Activated T-cell treated with anti-CD3 and anti-CD28 coated beads for 4 hours (primary cell): Measurements from ENCODE around the gene ARHGEF16.

ENCODE experiments used
- DNase-seq: peaks from one replicate; pipeline ENCODE4 v3.0.0-alpha.2; 2020

Gene ARHGEF16

DNA sequence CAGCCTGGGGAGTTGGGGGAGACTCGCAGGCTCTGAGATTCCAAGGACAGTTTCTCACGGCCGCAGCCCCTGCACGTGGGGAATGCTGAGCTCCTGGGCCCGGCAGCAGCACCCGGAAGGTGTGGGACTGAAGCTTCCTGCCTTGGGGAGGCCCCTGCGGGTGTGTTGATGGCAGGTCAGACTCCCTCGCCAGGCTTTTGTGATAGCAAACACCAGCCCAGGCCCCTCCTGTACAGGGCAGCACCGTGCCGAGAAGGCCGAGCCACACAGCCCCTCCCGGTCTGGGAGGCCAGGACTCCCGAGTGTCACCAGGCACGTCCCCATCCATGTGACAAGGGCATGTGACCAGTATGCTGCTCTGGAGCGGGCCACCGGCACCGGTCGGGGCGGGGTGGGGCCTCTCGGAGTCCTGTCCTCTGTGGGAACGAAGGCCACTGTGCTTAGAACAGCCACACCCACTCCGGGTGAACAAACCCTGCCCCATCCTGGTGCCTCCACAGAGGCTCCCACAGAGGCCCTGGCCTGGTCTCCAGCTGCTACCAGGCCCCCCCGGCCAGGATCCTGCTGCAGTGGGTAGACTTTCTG is 31.1 kb upstream of the ARHGEF16 start:
- no peak for DNase-seq

DNA sequence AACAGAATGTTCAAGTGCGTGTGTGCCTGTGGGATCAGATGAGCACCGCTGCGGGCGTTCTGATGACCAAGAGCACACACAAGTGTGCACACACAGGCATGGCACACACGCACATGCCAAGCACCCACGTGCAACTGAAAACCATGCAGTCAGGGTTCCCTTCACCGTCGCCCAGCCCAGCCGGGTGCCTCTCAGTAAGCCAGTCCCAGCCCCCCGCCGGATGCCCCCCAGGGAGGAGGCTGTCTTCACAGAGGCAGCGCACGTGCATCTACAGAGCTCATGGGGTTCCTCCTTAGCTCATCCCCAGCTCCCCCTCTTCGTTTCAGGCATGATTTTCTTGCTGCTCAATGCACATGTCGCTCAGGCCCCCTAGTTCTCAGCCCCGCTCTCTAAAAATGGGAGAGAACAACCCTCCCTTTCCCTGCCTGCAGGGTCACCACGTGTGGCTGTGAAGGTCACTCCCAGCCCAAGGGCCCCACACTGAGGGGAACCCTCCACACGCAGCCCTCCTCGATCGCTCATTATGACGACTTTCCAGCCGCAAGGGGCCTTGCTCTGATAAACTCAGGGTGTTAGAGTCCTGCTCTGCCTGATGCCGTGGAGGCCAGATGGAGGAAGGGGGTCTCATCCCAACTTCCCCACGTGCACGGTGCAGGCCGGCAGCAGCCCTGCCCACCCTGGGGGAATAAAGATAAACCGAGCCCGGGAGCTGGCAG is 30.4 kb upstream of the ARHGEF16 start:
- DNase-seq, result no peak

GRCh38 chr1:3425486-3426215 is 28.8 kb upstream of the ARHGEF16 start:
- DNase-seq, result no peak

DNA sequence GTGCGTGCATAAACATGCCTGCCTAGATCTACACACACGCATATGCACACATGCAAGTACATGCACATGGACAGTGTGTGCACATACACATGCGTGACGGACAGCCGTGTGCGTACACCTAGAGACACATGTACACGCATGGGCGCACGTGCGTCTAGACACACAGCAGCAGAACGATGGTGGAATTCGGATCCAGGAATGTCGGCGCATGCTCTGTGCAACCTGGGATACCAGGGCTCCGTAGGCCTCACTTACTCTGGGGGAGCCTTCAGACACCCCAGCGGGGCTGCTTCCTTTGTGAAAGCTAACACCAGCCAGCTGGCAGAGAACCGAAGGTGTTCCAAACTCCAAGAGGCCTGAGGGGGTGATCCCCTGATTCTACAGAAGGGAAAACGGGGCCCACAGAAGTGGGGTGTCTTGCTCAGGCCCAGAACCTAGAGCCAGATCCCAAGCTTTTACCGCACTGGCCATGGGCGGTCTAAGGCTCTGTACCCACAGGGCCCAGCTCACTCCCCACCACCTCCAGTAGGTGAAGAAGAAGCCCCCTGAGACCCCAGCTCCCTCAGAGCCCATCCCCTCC is 27.4 kb upstream of the ARHGEF16 start:
- no peak for DNase-seq

- no peak for DNase-seq
These were observed 26.5 kb upstream of the ARHGEF16 start for GRCh38 chr1:3427711-3428704.

DNA sequence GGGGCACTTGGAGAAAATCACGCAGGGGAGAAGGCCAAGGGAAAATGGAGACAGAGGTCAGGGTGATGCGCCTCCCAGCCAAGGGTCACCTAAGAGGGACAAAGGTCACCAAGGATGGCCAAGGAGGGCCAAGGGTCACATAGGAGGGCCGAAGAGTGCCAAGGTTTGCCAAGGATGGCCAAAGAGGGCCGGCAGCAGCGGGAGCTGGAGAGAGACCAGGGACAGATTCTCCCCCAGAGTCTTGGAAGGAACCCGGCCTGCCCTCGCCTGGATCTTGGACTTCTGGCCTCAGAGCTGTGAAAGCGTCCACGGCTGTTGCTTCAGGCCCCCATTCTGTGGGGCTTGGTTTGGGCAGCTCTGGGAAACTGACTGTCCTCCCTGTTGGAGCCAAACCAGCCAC is 25.6 kb upstream of the ARHGEF16 start:
- no peak for DNase-seq

DNA sequence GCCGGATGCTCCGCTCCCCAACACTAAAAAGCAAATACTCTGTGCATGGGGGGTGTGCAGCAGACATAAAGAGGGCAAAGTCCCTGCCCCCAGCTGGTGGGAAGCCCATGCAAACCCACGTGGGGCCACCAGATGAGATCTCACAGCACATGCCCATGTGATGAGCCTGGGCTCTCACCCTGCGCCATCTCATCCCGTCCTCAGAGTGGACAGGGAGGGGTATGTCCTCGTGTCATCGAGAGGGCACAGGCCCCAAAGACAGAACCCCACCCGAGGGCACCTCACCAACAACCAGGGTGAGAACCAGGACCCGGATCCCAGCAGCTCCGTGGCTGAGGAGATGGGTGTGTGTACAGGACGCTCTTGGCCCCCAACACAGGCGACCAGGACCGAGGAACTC is 25.1 kb upstream of the ARHGEF16 start:
- no peak for DNase-seq

DNA sequence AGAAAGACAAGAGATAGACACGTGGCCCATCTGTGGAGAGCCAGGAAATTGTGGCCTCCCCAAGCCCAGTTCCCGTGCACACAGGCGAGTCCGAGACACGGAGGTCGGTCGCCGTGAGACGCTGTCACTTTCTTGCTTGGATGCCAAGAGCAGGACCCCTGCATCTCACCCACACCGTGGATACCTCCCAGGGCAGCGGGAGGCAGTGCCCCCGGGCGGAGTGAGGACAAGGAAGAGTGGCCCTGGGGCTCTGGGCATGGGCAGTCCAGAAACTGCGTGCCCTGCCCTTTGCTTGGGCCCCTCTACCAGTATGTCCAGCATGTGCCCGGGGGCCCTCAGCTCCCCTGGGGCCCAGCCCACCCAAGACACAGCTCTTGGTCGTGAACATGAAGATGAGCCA is 24.7 kb upstream of the ARHGEF16 start:
- no peak for DNase-seq

DNA sequence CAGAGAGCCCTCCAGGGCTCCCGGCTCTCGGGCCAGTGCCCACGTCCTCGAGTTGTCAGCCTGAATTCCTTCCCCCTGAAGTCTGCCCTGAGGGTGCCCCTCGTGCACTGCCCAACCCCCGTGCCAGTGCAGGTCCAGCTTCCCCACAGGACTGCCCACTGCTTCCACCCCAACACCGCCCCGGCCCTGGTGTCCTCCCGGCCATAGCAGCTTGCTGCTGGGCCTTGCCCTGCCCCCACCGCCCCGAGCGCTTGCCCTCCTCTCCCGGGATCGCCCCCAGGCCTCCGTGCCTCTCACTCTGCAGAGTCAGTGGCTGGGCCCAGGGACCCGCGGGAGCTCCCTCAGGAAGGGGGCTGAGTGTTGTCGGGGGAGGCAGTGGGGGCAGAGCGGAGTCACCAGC is 24.1 kb upstream of the ARHGEF16 start:
- DNase-seq, result no peak

- DNase-seq, result no peak
These were observed 23.6 kb upstream of the ARHGEF16 start for GRCh38 chr1:3430820-3431219.

- DNase-seq, result no peak
These were observed 23.2 kb upstream of the ARHGEF16 start for GRCh38 chr1:3431266-3431665.

- DNase-seq, result no peak
These were observed 22.8 kb upstream of the ARHGEF16 start for GRCh38 chr1:3431686-3432085.

DNA sequence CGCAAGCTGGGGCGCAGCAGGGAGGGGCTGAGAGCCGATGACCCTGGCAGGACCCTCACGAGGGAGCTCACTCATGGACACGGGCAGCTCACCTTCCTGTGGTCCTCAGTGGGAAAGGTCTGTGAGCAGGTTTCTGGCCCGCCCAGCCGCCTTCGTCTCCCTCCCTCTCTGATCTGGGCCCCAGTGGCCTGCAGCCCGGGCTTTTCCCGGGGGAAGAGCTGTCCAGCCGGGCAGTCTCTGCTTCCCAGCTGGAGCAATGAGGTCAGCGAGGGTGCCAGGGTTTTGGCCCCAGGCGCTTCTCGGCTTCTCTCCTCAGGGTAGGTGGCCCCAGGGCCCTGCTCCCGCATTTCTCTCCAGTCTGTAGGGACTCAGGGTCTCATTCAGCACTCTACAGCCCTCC is 22.2 kb upstream of the ARHGEF16 start:
- DNase-seq, result no peak

- no peak for DNase-seq
These were observed 21.4 kb upstream of the ARHGEF16 start for GRCh38 chr1:3433076-3433475.

- DNase-seq, result no peak
These were observed 20.7 kb upstream of the ARHGEF16 start for GRCh38 chr1:3433596-3434320.

DNA sequence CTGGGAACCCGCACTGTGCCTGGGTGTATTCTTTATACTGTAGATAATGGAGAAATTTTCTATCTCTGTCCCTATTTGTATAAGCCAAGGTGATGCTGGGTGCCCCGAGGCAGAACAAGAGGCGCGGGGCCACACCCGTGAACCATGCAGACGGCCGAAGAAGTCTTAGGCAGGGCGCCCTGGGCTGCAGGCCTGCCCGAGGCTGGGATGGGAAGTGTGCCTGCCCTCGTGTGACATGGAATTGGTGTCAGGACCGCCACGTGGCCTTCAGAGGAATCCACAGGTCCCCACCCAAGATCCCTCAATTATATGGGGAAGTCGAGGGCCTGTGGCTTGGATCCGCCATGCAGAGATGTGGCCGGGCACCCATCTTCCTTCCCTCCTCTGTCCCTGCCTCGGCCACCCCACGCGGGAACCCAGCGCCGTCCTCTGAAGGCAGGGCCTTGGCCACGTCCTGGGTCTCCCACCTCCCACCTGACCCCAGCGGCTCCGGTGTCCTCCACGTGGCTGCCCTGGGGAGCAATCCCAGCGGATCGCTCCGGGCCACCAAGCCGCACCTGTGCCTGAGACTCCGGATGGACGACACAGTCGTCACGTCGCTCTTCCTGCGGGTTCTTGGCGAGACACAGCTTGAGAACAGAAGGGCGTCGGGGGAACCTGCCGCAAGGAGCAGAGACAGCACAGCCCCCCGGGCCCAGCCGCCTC is 19.9 kb upstream of the ARHGEF16 start:
- DNase-seq, result no peak

- no peak for DNase-seq
These were observed 18.8 kb upstream of the ARHGEF16 start for GRCh38 chr1:3435666-3436065.

DNA sequence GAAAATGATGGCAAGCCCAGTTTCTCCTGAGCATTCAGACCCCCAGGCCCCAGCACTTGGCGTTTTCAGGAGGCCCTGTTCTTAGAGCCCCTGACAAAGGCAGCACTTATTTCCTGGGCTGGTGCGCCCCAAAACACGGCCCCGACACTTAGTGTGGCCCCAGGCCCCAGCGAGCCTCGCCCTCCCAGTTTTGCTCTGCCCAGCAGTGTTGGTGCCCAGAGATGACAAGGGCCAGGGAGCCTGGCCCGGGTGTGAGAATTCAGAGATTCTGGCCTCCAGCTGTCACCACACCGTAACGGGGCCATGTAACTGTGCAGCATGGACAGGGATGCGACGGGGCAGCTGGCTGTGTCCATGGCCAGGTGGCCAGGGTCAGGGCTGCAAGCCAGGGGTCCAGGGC is 18.0 kb upstream of the ARHGEF16 start:
- no peak for DNase-seq

DNA sequence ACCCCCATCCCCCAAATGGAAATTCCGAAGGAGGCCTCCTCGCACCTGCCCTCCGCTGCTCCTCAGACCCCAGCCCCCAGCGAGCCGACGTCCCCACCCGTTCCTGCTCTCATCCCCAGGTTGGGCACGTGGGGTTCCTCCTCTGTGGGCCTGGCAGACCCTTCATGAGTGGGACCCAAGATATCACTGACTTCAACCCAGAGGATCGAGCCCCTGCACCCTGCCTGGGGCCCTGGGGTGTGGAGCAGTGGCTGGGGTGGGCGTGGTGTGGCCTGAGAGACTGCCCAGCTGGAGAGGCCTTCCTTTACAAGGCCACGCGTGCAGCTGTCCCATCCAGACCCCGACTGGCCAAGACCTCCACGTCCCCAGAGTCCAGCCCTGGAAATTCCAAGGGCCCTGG is 17.6 kb upstream of the ARHGEF16 start:
- no peak for DNase-seq

GRCh38 chr1:3438661-3439180 is 15.7 kb upstream of the ARHGEF16 start:
- no peak for DNase-seq
